Choroid plexus epithelial cell (primary cell): ENCODE data around the gene MIPOL1.
A peak's percentile ranks its signal among the peaks of the same experiment; 100 is the strongest.
"Not testable (repeated sequence)": the region's sequence is repeated elsewhere in the genome, so short reads cannot be mapped to it uniquely, and the experiment has no call there.

ENCODE experiments used
- DNase-seq: peaks from one replicate; pipeline ENCODE4 v3.0.0-alpha.2; 2010; ENCODE audit warnings: low read depth
- H3K4me3 ChIP-seq: 2 replicates; pipeline ENCODE4 v1.5.1; 2011; ENCODE audit warnings: low read depth, mild to moderate bottlenecking, control low read depth, low read length, moderate library complexity
- TF ChIP-seq, protein P1 (sequence below): conservative IDR thresholded peaks from 2 replicates; pipeline ENCODE4 v1.5.1; 2011; ENCODE audit warnings: low read depth, mild to moderate bottlenecking, control low read depth, inconsistent platforms, low read length, moderate library complexity

Gene MIPOL1

DNA sequence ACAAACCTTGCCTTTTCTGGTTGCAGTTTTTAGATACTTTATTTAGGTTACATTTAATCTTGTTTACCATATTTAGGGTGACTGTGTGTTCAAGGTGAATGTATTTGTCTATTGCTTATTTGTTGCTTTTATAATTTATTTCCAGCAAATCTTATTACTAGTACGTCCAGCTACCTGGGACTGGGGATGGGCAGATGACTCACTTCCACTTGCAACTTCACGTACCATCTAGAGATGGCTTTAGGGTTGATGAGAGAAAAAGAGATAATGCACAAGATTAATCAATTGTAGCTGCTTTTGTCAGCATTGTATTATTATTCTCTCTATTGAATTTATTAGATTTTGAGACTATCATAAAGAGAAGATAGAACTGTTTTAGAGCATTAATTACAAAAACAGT, 5.1 kb downstream of the MIPOL1 start:
- TF ChIP-seq, protein P1, sequence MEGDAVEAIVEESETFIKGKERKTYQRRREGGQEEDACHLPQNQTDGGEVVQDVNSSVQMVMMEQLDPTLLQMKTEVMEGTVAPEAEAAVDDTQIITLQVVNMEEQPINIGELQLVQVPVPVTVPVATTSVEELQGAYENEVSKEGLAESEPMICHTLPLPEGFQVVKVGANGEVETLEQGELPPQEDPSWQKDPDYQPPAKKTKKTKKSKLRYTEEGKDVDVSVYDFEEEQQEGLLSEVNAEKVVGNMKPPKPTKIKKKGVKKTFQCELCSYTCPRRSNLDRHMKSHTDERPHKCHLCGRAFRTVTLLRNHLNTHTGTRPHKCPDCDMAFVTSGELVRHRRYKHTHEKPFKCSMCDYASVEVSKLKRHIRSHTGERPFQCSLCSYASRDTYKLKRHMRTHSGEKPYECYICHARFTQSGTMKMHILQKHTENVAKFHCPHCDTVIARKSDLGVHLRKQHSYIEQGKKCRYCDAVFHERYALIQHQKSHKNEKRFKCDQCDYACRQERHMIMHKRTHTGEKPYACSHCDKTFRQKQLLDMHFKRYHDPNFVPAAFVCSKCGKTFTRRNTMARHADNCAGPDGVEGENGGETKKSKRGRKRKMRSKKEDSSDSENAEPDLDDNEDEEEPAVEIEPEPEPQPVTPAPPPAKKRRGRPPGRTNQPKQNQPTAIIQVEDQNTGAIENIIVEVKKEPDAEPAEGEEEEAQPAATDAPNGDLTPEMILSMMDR, result no peak
- H3K4me3 ChIP-seq, result no peak overlapping the region
- DNase-seq, result peak; percentile 7

- TF ChIP-seq, protein P1, result no peak
- no peak overlapping the region for H3K4me3 ChIP-seq
- DNase-seq, result no peak
Observed at GRCh38 chr14:37203423-37203822, 5.7 kb downstream of the MIPOL1 start.

GRCh38 chr14:37205623-37206605, 8.2 kb downstream of the MIPOL1 start:
- DNase-seq, H3K4me3 ChIP-seq: not testable (repeated sequence)

- DNase-seq, H3K4me3 ChIP-seq: not testable (repeated sequence)
Observed at GRCh38 chr14:37209617-37210016, 11.9 kb downstream of the MIPOL1 start.

GRCh38 chr14:37210448-37210847, 12.7 kb downstream of the MIPOL1 start:
- no peak for DNase-seq
- TF ChIP-seq, protein P1, result no peak
- no peak overlapping the region for H3K4me3 ChIP-seq

DNA sequence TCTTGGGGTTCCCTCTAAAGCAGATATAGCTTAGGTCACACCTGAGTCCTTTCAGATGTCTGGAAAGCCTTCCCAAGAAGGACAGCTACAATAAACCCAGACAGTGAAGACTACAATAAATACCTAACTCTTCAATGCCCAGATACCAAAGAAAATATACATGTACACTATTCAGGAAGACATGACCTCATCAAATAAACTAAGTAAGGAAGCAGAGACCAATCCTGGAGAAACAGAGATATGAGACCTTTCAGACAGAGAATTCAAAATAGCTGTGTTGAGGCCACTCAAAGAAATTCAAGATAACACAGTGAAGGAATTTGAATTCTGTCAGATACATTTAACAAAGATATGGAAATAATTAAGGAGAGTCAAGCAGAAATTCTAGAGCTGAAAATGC, 15.3 kb downstream of the MIPOL1 start:
- no peak for DNase-seq

GRCh38 chr14:37215345-37215744, 17.6 kb downstream of the MIPOL1 start:
- no peak for DNase-seq
- H3K4me3 ChIP-seq, result no peak overlapping the region
- TF ChIP-seq, protein P1, result no peak

More for the DNA sequence above, 15.3 kb downstream of the MIPOL1 start:
- H3K4me3 ChIP-seq, result no peak overlapping the region
- TF ChIP-seq, protein P1, result no peak

DNA sequence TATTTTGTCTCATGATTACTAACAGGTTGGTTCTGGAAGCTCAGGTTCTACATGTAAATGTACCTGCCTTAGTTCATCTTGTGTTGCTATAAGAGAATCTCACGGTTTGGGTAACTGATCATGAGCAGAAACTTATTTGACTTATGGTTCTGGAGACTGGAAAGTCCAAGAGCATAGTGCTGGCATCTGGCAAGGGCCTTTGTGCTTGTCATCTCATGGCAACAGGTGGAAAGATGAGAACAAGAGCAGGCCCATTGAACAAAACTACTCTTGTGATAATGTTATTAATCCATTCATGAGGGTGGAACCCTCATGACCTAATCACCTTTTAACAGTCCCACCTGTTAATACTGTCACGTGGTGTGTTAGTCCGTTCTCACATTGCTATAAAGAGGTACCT, 23.3 kb downstream of the MIPOL1 start:
- DNase-seq, result no peak
- TF ChIP-seq, protein P1, result no peak
- H3K4me3 ChIP-seq, result no peak overlapping the region
